ENCODE results near the gene AKAP10.

Gene AKAP10

GRCh38 chr17:19905502-19905901, 72.1 kb downstream of the AKAP10 start:
- Histone ChIP-seq H3K27me3 (replicated peaks; ENCODE audit: insufficient read depth, low read length) (no peaks in the 10 kb centered on the region), H3K4me2 (ENCODE audit: low read depth, low read length) (no peak overlapping the region), H3K36me3 (replicated peaks; ENCODE audit: insufficient read depth, low read length) (peaks cover 7% of the 10 kb centered on the region; the same call in 1 of the 2 replicates), H2AFZ (ENCODE audit: low read length) (no peak overlapping the region), H3K9me3 (replicated peaks; ENCODE audit: insufficient read depth, low read length) (no peaks in the 10 kb centered on the region), H3K9ac (ENCODE audit: low read length) (no peak overlapping the region), H3F3A (ENCODE audit: insufficient read depth, low read length) (no peaks in the 10 kb centered on the region), H3K27ac (ENCODE audit: low read length) (no peak overlapping the region), H3K79me2 (ENCODE audit: low read length) (no peaks in the 10 kb centered on the region), H4K20me1 (ENCODE audit: insufficient read depth, low read length) (no peaks in the 10 kb centered on the region), H3K9me2 (replicated peaks; ENCODE audit: insufficient read depth, low read length) (no peaks in the 10 kb centered on the region), H3K4me1 (ENCODE audit: low read length) (no peaks in the 10 kb centered on the region), H3K4me3 (ENCODE audit: low read length) (no peak overlapping the region)
- no peak for DNase-seq
- TF ChIP-seq EZH2phosphoT487 (IDR thresholded peaks at IDR 0.05; ENCODE audit: low read length), result no peak
- no peak for TF ChIP-seq CTCF (IDR thresholded peaks at IDR 0.05; ENCODE audit: low read length)
- TF ChIP-seq EZH2 (optimal IDR thresholded peaks at IDR 0.05; ENCODE audit: low read depth, low read length), result no peak

DNA sequence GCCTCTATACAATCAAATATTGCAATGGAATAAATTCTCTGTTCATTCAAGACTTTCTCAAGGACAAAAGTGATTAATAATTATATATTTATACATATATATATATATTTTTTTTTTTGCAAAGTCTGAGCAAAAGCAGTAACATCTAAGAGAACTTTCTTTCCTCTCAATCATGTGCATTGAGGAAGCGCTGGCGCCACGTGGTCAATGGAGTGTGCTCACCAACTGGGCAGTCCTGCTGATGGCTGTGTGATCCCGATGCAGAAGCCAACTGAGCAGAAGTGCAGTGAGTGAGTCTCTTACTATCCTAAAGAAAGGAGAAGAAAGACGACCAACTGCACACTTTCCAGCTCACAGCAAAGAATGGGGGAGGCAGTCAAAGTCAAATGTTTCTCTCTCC, 72.7 kb downstream of the AKAP10 start:
- H3K4me1 ChIP-seq (ENCODE audit: low read length), result no peaks in the 10 kb centered on the region
- H3K27ac ChIP-seq (ENCODE audit: low read length), result no peak overlapping the region
- no peaks in the 10 kb centered on the region for H3F3A ChIP-seq (ENCODE audit: insufficient read depth, low read length)
- no peaks in the 10 kb centered on the region for H3K79me2 ChIP-seq (ENCODE audit: low read length)
- H2AFZ ChIP-seq (ENCODE audit: low read length), result no peak overlapping the region
- TF ChIP-seq EZH2phosphoT487 (IDR thresholded peaks at IDR 0.05; ENCODE audit: low read length) (no peak), CTCF (IDR thresholded peaks at IDR 0.05; ENCODE audit: low read length) (no peak)
- H3K9me2 ChIP-seq (replicated peaks; ENCODE audit: insufficient read depth, low read length), result no peaks in the 10 kb centered on the region
- H3K4me3 ChIP-seq (ENCODE audit: low read length), result no peak overlapping the region
- DNase-seq, result no peak
- H3K27me3 ChIP-seq (replicated peaks; ENCODE audit: insufficient read depth, low read length), result no peaks in the 10 kb centered on the region
- H3K9me3 ChIP-seq (replicated peaks; ENCODE audit: insufficient read depth, low read length), result no peaks in the 10 kb centered on the region
- H3K4me2 ChIP-seq (ENCODE audit: low read depth, low read length), result no peak overlapping the region
- H3K36me3 ChIP-seq (replicated peaks; ENCODE audit: insufficient read depth, low read length), result peaks cover 7% of the 10 kb centered on the region; the same call in 1 of the 2 replicates
- no peaks in the 10 kb centered on the region for H4K20me1 ChIP-seq (ENCODE audit: insufficient read depth, low read length)
- no peak overlapping the region for H3K9ac ChIP-seq (ENCODE audit: low read length)

DNA sequence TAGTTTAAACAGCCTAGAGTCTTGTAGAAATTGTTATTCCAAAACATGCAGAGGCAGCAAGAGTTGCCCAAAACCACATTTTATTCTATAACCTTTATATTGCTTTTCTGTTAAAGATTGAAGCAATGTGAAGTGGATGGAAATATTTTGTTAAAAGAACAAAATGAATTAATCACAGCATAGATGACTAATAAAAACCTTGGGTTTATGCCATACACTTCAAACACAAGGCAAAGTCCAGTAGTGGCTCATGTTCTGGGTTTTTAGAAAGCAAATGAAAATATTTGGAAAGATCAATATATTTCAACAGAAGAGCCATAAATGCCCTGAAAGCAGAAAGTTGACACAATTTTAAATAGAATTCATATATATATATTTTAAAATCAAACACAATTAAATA, 73.2 kb downstream of the AKAP10 start:
- H3K9me2 ChIP-seq (replicated peaks; ENCODE audit: insufficient read depth, low read length), result no peaks in the 10 kb centered on the region
- no peak for DNase-seq
- TF ChIP-seq EZH2 (optimal IDR thresholded peaks at IDR 0.05; ENCODE audit: low read depth, low read length) (no peak), EZH2phosphoT487 (IDR thresholded peaks at IDR 0.05; ENCODE audit: low read length) (no peak)
- H3F3A ChIP-seq (ENCODE audit: insufficient read depth, low read length), result no peaks in the 10 kb centered on the region
- no peak overlapping the region for H3K27ac ChIP-seq (ENCODE audit: low read length)
- no peaks in the 10 kb centered on the region for H3K9me3 ChIP-seq (replicated peaks; ENCODE audit: insufficient read depth, low read length)
- no peaks in the 10 kb centered on the region for H3K27me3 ChIP-seq (replicated peaks; ENCODE audit: insufficient read depth, low read length)
- H3K9ac ChIP-seq (ENCODE audit: low read length), result no peak overlapping the region
- no peak overlapping the region for H3K4me3 ChIP-seq (ENCODE audit: low read length)
- H3K4me2 ChIP-seq (ENCODE audit: low read depth, low read length), result no peak overlapping the region
- H3K79me2 ChIP-seq (ENCODE audit: low read length), result no peaks in the 10 kb centered on the region
- peaks cover 7% of the 10 kb centered on the region; the same call in 1 of the 2 replicates for H3K36me3 ChIP-seq (replicated peaks; ENCODE audit: insufficient read depth, low read length)
- H2AFZ ChIP-seq (ENCODE audit: low read length), result no peak overlapping the region
- H4K20me1 ChIP-seq (ENCODE audit: insufficient read depth, low read length), result no peaks in the 10 kb centered on the region
- no peaks in the 10 kb centered on the region for H3K4me1 ChIP-seq (ENCODE audit: low read length)

- no peak overlapping the region for H3K27ac ChIP-seq (ENCODE audit: low read length)
- H3F3A ChIP-seq (ENCODE audit: insufficient read depth, low read length), result no peaks in the 10 kb centered on the region
Measured at GRCh38 chr17:19900809-19901208, 76.8 kb downstream of the AKAP10 start.

More at GRCh38 chr17:19900809-19901208, 76.8 kb downstream of the AKAP10 start:
- Histone ChIP-seq H3K4me1 (ENCODE audit: low read length) (no peaks in the 10 kb centered on the region), H3K79me2 (ENCODE audit: low read length) (no peaks in the 10 kb centered on the region), H3K9me3 (replicated peaks; ENCODE audit: insufficient read depth, low read length) (no peaks in the 10 kb centered on the region), H3K36me3 (replicated peaks; ENCODE audit: insufficient read depth, low read length) (no peaks in the 10 kb centered on the region), H4K20me1 (ENCODE audit: insufficient read depth, low read length) (no peaks in the 10 kb centered on the region), H3K9ac (ENCODE audit: low read length) (no peak overlapping the region), H3K4me3 (ENCODE audit: low read length) (no peak overlapping the region), H3K9me2 (replicated peaks; ENCODE audit: insufficient read depth, low read length) (no peaks in the 10 kb centered on the region), H3K27me3 (replicated peaks; ENCODE audit: insufficient read depth, low read length) (no peaks in the 10 kb centered on the region), H2AFZ (ENCODE audit: low read length) (no peak overlapping the region), H3K4me2 (ENCODE audit: low read depth, low read length) (no peak overlapping the region)
- no peak for DNase-seq
- TF ChIP-seq EZH2phosphoT487 (IDR thresholded peaks at IDR 0.05; ENCODE audit: low read length) (no peak), CTCF (IDR thresholded peaks at IDR 0.05; ENCODE audit: low read length) (no peak), EZH2 (optimal IDR thresholded peaks at IDR 0.05; ENCODE audit: low read depth, low read length) (no peak)

Measured in MM.1S (cell line).